CD4-positive, alpha-beta T cell treated with Interleukin-17A for 1 hour (primary cell): ENCODE results near the gene NUP37.
A peak's percentile ranks its signal among the peaks of the same experiment; 100 is the strongest.
"Not testable (repeated sequence)": the region's sequence is repeated elsewhere in the genome, so short reads cannot be mapped to it uniquely, and the experiment has no call there.

Source experiments
- DNase-seq: peaks from one replicate; pipeline ENCODE4 v3.0.0-alpha.2; 2020

The NUP37 gene

GRCh38 chr12:102089228-102089835, 30.6 kb downstream of the NUP37 start:
- DNase-seq: not testable (repeated sequence)

DNA sequence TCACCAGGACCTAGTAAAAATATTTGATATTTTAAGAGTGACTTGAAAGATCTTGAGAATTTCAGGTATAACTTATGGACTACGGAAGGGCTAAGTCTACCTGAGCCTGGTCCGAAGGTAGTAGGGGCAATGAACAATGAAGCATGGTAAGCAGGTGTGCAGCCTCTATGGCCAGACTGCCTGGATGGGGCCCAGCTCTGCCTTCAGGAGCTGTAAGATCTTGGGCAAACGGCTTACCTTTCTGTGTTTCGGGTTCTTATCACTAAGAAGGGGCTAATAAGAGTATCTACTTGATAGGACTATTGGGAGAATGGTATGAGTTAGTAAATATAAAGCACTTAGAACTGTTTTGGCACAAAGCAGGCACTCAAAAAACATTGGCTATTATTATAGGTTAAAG, 39.1 kb downstream of the NUP37 start:
- DNase-seq: no peak

GRCh38 chr12:102072092-102072491, 47.8 kb downstream of the NUP37 start:
- not testable (repeated sequence) for DNase-seq

DNA sequence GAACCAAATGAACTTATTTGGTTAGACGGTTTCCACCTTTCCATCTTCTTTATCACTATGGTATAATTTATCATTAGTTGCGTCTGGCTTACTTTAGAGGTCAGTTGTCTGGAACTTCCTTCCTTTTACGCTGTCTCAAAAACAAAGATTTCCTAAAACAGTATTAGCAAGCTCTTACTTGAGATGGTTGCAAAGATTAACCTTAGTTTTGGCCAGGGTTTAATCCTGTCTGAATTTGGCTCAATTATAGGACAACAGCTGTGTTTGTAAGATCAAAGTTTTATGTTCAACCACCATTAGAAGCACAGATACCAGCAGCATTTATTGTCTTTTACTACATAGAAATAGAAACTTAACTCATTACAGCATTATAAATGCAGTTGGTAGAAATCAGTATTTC, 50.2 kb downstream of the NUP37 start:
- no peak for DNase-seq

- no peak for DNase-seq
These were observed 52.2 kb downstream of the NUP37 start for GRCh38 chr12:102067574-102068258.

- no peak for DNase-seq
These were observed 55.4 kb downstream of the NUP37 start for GRCh38 chr12:102064476-102064875.

- no peak for DNase-seq
These were observed 56.8 kb downstream of the NUP37 start for GRCh38 chr12:102063069-102063468.

DNA sequence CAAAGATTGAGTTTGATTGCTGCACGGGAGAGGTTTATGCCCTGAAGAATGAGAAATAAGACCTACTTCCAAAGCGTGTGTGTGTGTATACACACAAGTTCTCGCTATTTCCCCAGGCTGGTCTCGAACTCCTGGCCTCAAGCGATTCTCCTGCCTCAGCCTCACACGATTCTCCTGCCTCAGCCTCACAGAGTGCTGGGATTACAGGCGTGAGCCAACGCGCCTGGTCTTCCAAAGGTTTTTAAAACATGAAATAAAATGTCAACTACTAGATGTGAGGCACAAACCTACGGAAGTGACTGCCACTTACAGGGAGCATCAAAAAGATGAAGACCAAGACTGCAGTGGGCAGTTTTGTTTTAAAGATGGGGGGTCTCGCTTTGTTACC, 57.5 kb downstream of the NUP37 start:
- DNase-seq: no peak

GRCh38 chr12:102061560-102062418, 58.1 kb downstream of the NUP37 start, which contains the start of gene WASHC3:
Gene WASHC3 (minus strand): TSS chr12:102061991. CDS start chr12:102061962, 29 bp downstream.
- peak; percentile 96 for DNase-seq

DNA sequence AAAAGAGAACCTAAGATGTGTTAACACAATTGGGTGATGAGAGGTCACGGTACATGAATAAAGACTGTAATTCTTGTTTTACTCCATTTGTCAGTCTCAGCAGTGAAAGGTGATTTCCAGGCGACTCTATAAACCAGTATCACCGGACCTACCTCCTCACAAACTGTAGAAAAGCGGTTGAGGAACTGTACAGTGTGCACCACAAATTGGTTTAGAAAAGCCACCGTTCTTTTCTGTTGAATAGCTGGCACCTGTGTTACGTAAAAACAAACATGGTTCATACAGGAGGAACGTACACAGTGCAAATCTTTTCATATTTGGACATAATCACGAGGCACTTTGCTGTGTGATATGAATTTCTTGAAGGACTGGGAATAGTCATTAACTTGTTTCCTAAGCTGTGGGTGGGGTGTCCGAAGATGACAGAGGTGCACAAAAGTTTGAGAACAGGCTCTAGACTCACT, 58.8 kb downstream of the NUP37 start:
- DNase-seq: peak; percentile 71

DNA sequence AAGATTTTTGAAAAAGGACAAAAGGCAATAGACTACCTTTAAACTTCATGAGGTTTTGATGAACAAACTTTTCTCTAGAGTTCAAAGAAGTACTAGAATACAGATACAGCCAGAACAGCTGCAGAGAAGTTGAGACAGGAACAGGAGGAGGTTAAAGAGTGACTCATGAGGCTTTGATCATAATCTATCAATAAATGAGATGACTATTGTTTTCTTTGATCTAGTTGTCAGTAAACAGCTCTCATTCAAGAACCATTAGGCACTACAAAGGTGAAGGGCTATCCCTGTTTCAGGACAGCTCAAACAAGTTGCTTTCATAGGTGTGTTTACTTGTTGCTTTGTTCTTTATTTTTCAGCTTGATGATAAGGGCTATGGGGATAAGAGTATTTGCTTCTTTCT, 60.6 kb downstream of the NUP37 start:
- DNase-seq: peak; percentile 64

- DNase-seq: no peak
These were observed 65.6 kb downstream of the NUP37 start for GRCh38 chr12:102054345-102054744.

DNA sequence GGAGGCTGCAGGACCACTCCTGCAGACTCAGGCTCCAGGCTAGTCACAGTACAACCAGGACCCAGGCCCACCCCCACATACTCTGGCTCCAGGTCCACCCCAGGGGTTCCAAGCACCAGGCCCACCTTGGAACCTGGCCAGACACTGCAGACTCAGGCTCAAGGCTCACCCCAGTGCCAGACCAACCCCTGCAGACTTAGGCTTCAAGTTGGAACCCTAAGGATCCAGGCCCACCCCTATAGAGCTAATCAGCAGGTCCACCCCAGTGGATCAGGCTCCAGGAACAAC, 66.9 kb downstream of the NUP37 start:
- no peak for DNase-seq

- no peak for DNase-seq
These were observed 67.5 kb downstream of the NUP37 start for GRCh38 chr12:102052192-102053061.

DNA sequence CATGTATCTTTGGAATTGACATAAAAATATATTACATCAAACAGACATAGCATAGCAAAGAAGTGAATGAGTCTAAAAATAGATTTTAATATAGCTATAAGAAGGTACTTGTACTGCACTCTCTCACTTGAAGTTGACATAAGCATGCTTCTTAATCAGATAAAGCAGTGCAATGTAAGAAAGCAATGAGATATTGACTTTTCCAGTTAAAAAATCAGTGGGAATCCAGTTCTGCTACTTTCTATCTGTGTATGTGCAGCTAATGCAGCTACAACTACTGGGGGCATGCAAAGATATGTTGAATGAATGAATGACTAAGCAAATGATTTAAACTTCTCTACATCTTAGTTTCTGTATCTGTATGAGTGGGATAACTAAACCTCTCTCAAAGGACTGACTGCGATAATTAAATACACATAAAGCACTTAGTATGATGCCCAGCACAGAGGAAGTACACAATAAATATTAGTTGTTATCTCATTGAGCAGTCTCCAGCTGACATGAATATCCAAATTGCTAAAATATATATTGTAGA, 68.4 kb downstream of the NUP37 start:
- no peak for DNase-seq

GRCh38 chr12:102050660-102051430, 69.1 kb downstream of the NUP37 start:
- DNase-seq: no peak

GRCh38 chr12:102043928-102044327, 76.0 kb downstream of the NUP37 start:
- peak; percentile 56 for DNase-seq

DNA sequence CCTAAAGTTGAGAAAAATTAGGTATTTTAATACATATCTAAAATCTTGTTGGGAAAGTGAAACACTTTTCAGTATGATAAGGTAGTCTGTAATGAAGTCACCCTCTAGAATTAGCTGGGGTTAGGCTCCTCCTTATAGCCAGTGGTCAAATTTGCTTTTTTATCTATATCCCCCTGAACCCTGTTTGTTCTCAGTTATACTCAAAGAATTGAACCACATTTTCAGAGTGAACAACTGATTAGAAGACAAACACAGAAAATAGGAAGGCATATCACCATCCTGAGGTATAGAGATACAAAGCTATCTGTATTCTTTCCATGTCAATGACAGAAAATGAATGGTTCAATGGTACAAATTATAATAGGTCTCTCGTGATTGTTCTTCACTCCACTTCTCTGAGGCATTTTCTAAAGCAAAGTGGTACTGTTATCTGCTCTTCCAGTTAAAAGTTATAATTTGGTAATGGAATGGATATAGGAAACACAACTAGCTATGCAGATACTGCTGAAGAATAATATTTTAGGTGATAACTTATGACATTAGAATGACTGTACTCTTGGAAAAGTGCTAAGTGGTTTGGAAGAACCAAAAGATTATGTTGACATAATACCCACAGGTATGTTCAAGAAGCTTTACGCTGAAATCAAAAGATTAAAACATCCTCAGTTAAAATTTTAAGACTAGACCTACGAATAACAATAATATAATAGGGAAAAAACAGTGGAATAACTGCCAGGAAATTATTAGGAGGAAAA, 85.7 kb downstream of the NUP37 start:
- DNase-seq: no peak

GRCh38 chr12:102031852-102032251, 88.1 kb downstream of the NUP37 start:
- no peak for DNase-seq

- no peak for DNase-seq
These were observed 90.8 kb downstream of the NUP37 start for GRCh38 chr12:102029141-102029540.

- no peak for DNase-seq
These were observed 93.2 kb downstream of the NUP37 start for GRCh38 chr12:102026728-102027127.
